K562 (cell line): ENCODE results near the gene THOC3. TPM values are rescaled to one million over a fixed set of nuclear protein-coding genes. Genes with fewer than 3 reads are reported as not detected.
"Not testable (repeated sequence)": the region's sequence is repeated elsewhere in the genome, so short reads cannot be mapped to it uniquely, and the experiment has no call there.

Source experiments
- ATAC-seq: fragments of 200-7000 bp; cut with Tn5 transposase; 3 replicates; pipeline ENCODE4 v1.9.1; 2020; ENCODE audit warnings: moderate library complexity
- BruUV-seq: library from RNA; stranded (reverse); fragments of 400-500 nt; replicated peaks from 2 replicates; lab custom pipeline; 2021; lab: Mats Ljungman, UMichigan
- CTCF ChIA-PET: fragments of 300-600 bp; formaldehyde crosslinking; extraction: SDS; loops from one replicate; lab custom pipeline; 2021; ENCODE audit warnings: low intra/inter-chr PET ratio; lab: Yijun Ruan, JAX
- POLR2A ChIA-PET: fragments of 300-600, 350-650 bp; sonication (Branson Sonifier 250); formaldehyde crosslinking; extraction: SDS; loops from one replicate; lab custom pipeline; 2021; ENCODE audit warnings: antibody characterized with exemption, inconsistent platforms; lab: Yijun Ruan, JAX
- DNase-seq, 4 experiments: peaks; one replicate each; pipeline versions ENCODE4 v3.0.0 to v3.0.0-alpha.2; 2011 to 2018; ENCODE audit warnings: low spot score in 3 of 4, mixed read lengths in 3 of 4; ENCODE audit errors: extremely low read depth in 1 of 4
- FAIRE-seq: peaks from 2 replicates; lab custom pipeline; 2011; peaks lifted over from hg19 to GRCh38; lab: Jason Lieb, UNC
- H2AFZ ChIP-seq: 2 replicates; pipeline ENCODE4 v1.6.0; 2011; ENCODE audit warnings: low read depth, low read length, control low read depth, inconsistent platforms
- H3K27ac ChIP-seq: fragments of 200-600 bp; 3 replicates; pipeline ENCODE4 v1.8.0; 2011; ENCODE audit warnings: low read depth, mild to moderate bottlenecking, control low read depth, inconsistent platforms, low read length, moderate library complexity, mixed read lengths; ENCODE audit errors: extremely low read depth
- H3K27me3 ChIP-seq, 2 experiments: fragments of 300-600 bp in 1 of 2; 2 replicates in 1 of 2; 3 replicates in 1 of 2; pipeline versions ENCODE4 v1.6.0 to v1.8.0; 2011; ENCODE audit warnings: inconsistent platforms in 2 of 2, low read length in 2 of 2, mild to moderate bottlenecking in 1 of 2, mixed read lengths in 1 of 2, moderate library complexity in 1 of 2; ENCODE audit not compliant: control insufficient read depth in 2 of 2, insufficient read depth in 2 of 2
- H3K36me3 ChIP-seq: fragments of 300-600 bp; 3 replicates; pipeline ENCODE4 v1.8.0; 2011; ENCODE audit warnings: mild to moderate bottlenecking, low read length, inconsistent platforms; ENCODE audit not compliant: control insufficient read depth, insufficient read depth
- H3K4me1 ChIP-seq, 2 experiments: fragments of 200-600 bp in 1 of 2; replicated peaks in 1 of 2; 2 replicates in 1 of 2; 3 replicates in 1 of 2; pipeline versions ENCODE4 v1.5.1 to v1.8.0; 2011; ENCODE audit warnings: inconsistent platforms in 2 of 2, low read length in 2 of 2, mild to moderate bottlenecking in 1 of 2, mixed read lengths in 1 of 2, moderate library complexity in 1 of 2; ENCODE audit not compliant: control insufficient read depth in 2 of 2, insufficient read depth in 2 of 2
- H3K4me2 ChIP-seq: 2 replicates; pipeline ENCODE4 v1.6.1; 2011; ENCODE audit warnings: low read length, control low read depth, inconsistent platforms, mixed read lengths; ENCODE audit not compliant: insufficient read depth
- H3K4me3 ChIP-seq: fragments of 200-600 bp; sonication (generic), shearing (Covaris generic); 2 replicates; pipeline ENCODE4 v1.5.1; 2016; ENCODE audit warnings: control low read depth, inconsistent platforms
- H3K79me2 ChIP-seq: fragments of 200-600 bp; 3 replicates; pipeline ENCODE4 v1.8.0; 2011; ENCODE audit warnings: low read length, inconsistent platforms; ENCODE audit not compliant: control insufficient read depth, insufficient read depth
- H3K9ac ChIP-seq, 2 experiments: 2 replicates each; pipeline versions ENCODE4 v1.6.0 to v1.6.1; 2011; ENCODE audit warnings: low read depth in 2 of 2, low read length in 2 of 2, control low read depth in 1 of 2, inconsistent platforms in 1 of 2, mild to moderate bottlenecking in 1 of 2, mixed read lengths in 1 of 2; ENCODE audit not compliant: insufficient read depth in 1 of 2
- H3K9me1 ChIP-seq: one replicate; pipeline ENCODE4 v1.6.0; 2011; ENCODE audit warnings: inconsistent platforms, mild to moderate bottlenecking, low read length, moderate library complexity; ENCODE audit not compliant: control insufficient read depth, insufficient read depth
- H3K9me3 ChIP-seq: replicated peaks from 2 replicates; pipeline ENCODE4 v1.5.1; 2011; ENCODE audit warnings: low read depth, low read length, inconsistent platforms; ENCODE audit not compliant: control insufficient read depth, insufficient read depth
- H4K20me1 ChIP-seq: replicated peaks from 2 replicates; pipeline ENCODE4 v1.6.1; 2011; ENCODE audit warnings: low read length, inconsistent platforms, mixed read lengths; ENCODE audit not compliant: control insufficient read depth, insufficient read depth
- WGBS: fragments of 100-300 bp; shearing (Covaris generic); methylation state at CpG from one replicate; pipeline ENCODE4 v1.1.6; 2016; ENCODE audit warnings: low coverage, mixed read lengths; ENCODE audit not compliant: insufficient coverage; ENCODE audit errors: missing lambda C conversion rate; 5-methylcytosine and 5-hydroxymethylcytosine counted together
- in situ Hi-C: fragments of 300-500 bp; cut with MboI; formaldehyde crosslinking; loops from 4 replicates; pipeline ENCODE4 v1.15.0; 2018; ENCODE audit warnings: inconsistent platforms, mixed read lengths
- intact Hi-C: fragments of 100-400 bp; cut with micrococcal nuclease; formaldehyde crosslinking; loops from 2 replicates; pipeline ENCODE4 v1.14.2; 2022
- polyA plus RNA-seq, 8 experiments: library from polyadenylated mRNA; depleted of rRNA in 4 of 8; stranded (reverse) in 5 of 8; unstranded in 3 of 8; fragments of >200 nt; fragmentation: Nextera tagmentation in 2 of 8; fragmentation: Illumina TruSeq in 1 of 8; extraction: Ambion mirVana in 2 of 8; extraction: Trizol in 1 of 8; gene quantifications; 2 replicates each; pipeline versions ENCODE4 v1.2.1 to v1.2.3, GENCODE V29; 2011 to 2014; ENCODE audit warnings: inconsistent platforms in 1 of 8, missing spikeins in 1 of 8
- total RNA-seq, 7 experiments: library from RNA; depleted of rRNA in 6 of 7; stranded (reverse); fragments of >200 nt in 6 of 7; fragmentation: Illumina TruSeq in 2 of 7; extraction: Trizol in 2 of 7; gene quantifications; 2 replicates each; pipeline versions ENCODE4 v1.2.1 to v1.2.3, GENCODE V29; 2011 to 2021; ENCODE audit warnings: low replicate concordance in 1 of 7

Gene THOC3
- total and polyA plus RNA-seq, 9 of the 15 experiments (the other 6 are each of a cell fraction or from before 2014, with no cell fraction given), result 29.8 to 360 (median 112) TPM

- CTCF ChIA-PET, H3K9ac ChIP-seq, in situ Hi-C loops, intact Hi-C loops, H3K9me1 ChIP-seq, H3K4me3 ChIP-seq, H3K79me2 ChIP-seq, H3K9me3 ChIP-seq, BruUV-seq, ATAC-seq, H3K4me2 ChIP-seq, H3K27me3 ChIP-seq, H3K4me1 ChIP-seq, H2AFZ ChIP-seq, H3K27ac ChIP-seq, DNase-seq, H4K20me1 ChIP-seq, FAIRE-seq, H3K36me3 ChIP-seq, POLR2A ChIA-PET: not testable (repeated sequence)
- WGBS, result 0% methylated on average over 2 of the region's 6 CpGs
Measured at GRCh38 chr5:175995506-175995905, 27.4 kb upstream of the THOC3 start.

- WGBS, result 0% methylated on average over 5 of the region's 17 CpGs
- H3K4me3 ChIP-seq, CTCF ChIA-PET, H3K27me3 ChIP-seq, H3K4me2 ChIP-seq, BruUV-seq, H3K36me3 ChIP-seq, H2AFZ ChIP-seq, FAIRE-seq, H3K27ac ChIP-seq, H3K4me1 ChIP-seq, H3K79me2 ChIP-seq, intact Hi-C loops, POLR2A ChIA-PET, H3K9me3 ChIP-seq, H3K9ac ChIP-seq, H3K9me1 ChIP-seq, in situ Hi-C loops, H4K20me1 ChIP-seq, DNase-seq: not testable (repeated sequence)
- peak; percentile 61 for ATAC-seq
Measured at GRCh38 chr5:175979371-175979995, 11.4 kb upstream of the THOC3 start.
